Skeletal muscle satellite cell (primary cell): ENCODE measurements around the gene GTPBP1.

Experiments used
- H3K27me3 ChIP-seq: 2 replicates; pipeline ENCODE4 v1.7.0; 2013; ENCODE audit warnings: low read length; ENCODE audit not compliant: control insufficient read depth, insufficient read depth
- H3K36me3 ChIP-seq: 2 replicates; pipeline ENCODE4 v1.7.0; 2013; ENCODE audit warnings: mild to moderate bottlenecking, control low read depth, low read length; ENCODE audit not compliant: insufficient read depth
- H3K4me1 ChIP-seq: 2 replicates; pipeline ENCODE4 v1.7.0; 2013; ENCODE audit warnings: low read length; ENCODE audit not compliant: control insufficient read depth, insufficient read depth
- H3K4me2 ChIP-seq: 2 replicates; pipeline ENCODE4 v1.7.0; 2013; ENCODE audit warnings: mild to moderate bottlenecking, low read length
- H3K4me3 ChIP-seq: 2 replicates; pipeline ENCODE4 v1.7.0; 2013; ENCODE audit warnings: low read length
- H3K9ac ChIP-seq: 2 replicates; pipeline ENCODE4 v1.7.0; 2013; ENCODE audit warnings: mild to moderate bottlenecking, low read depth, low read length, moderate library complexity
- H3K9me3 ChIP-seq: replicated peaks from 2 replicates; pipeline ENCODE4 v1.7.0; 2013; ENCODE audit warnings: mild to moderate bottlenecking, control low read depth, low read length

Gene GTPBP1

GRCh38 chr22:38757464-38757757, 51.7 kb downstream of the GTPBP1 start:
- no peak overlapping the region for H3K9ac ChIP-seq

GRCh38 chr22:38758276-38758945, 52.7 kb downstream of the GTPBP1 start:
- H3K4me2 ChIP-seq, result no peak overlapping the region
- H3K4me3 ChIP-seq, result no peak overlapping the region
- no peaks in the 10 kb centered on the region for H3K27me3 ChIP-seq
- no peaks in the 10 kb centered on the region for H3K36me3 ChIP-seq
- peaks cover 32% of the 10 kb centered on the region for H3K4me1 ChIP-seq
- no peaks in the 10 kb centered on the region for H3K9me3 ChIP-seq
- no peak overlapping the region for H3K9ac ChIP-seq

More at GRCh38 chr22:38757464-38757757, 51.7 kb downstream of the GTPBP1 start:
- Histone ChIP-seq H3K4me2 (no peak overlapping the region), H3K36me3 (peaks cover under 1% of the 10 kb centered on the region), H3K4me1 (peaks cover 37% of the 10 kb centered on the region), H3K27me3 (no peaks in the 10 kb centered on the region), H3K9me3 (no peaks in the 10 kb centered on the region), H3K4me3 (no peak overlapping the region)

GRCh38 chr22:38759005-38759404, 53.3 kb downstream of the GTPBP1 start:
- Histone ChIP-seq H3K36me3 (no peaks in the 10 kb centered on the region), H3K9me3 (no peaks in the 10 kb centered on the region), H3K9ac (no peak overlapping the region), H3K4me1 (peaks cover 32% of the 10 kb centered on the region), H3K4me2 (no peak overlapping the region), H3K4me3 (no peak overlapping the region), H3K27me3 (no peaks in the 10 kb centered on the region)

- Histone ChIP-seq H3K9me3 (no peaks in the 10 kb centered on the region), H3K4me3 (no peak overlapping the region), H3K36me3 (no peaks in the 10 kb centered on the region), H3K4me1 (peaks cover 34% of the 10 kb centered on the region), H3K4me2 (peak overlapping the region; percentile 14), H3K27me3 (no peaks in the 10 kb centered on the region), H3K9ac (no peak overlapping the region)
Observed at GRCh38 chr22:38760477-38761201, 54.9 kb downstream of the GTPBP1 start.

GRCh38 chr22:38761202-38762162, 55.7 kb downstream of the GTPBP1 start:
- no peak overlapping the region for H3K4me3 ChIP-seq
- no peak overlapping the region for H3K9ac ChIP-seq
- H3K4me1 ChIP-seq, result peaks cover 36% of the 10 kb centered on the region
- peak overlapping the region; percentile 14 for H3K4me2 ChIP-seq
- H3K9me3 ChIP-seq, result no peaks in the 10 kb centered on the region
- no peaks in the 10 kb centered on the region for H3K27me3 ChIP-seq
- no peaks in the 10 kb centered on the region for H3K36me3 ChIP-seq

- Histone ChIP-seq H3K36me3 (no peaks in the 10 kb centered on the region), H3K4me1 (peaks cover 32% of the 10 kb centered on the region), H3K4me2 (no peak overlapping the region), H3K4me3 (no peak overlapping the region), H3K27me3 (peaks cover 2% of the 10 kb centered on the region), H3K9ac (no peak overlapping the region), H3K9me3 (no peaks in the 10 kb centered on the region)
Observed at GRCh38 chr22:38762551-38762983, 56.8 kb downstream of the GTPBP1 start.

GRCh38 chr22:38766076-38766777, 60.5 kb downstream of the GTPBP1 start:
- Histone ChIP-seq H3K4me3 (no peak overlapping the region), H3K4me2 (no peak overlapping the region), H3K27me3 (peaks cover 3% of the 10 kb centered on the region), H3K9ac (no peak overlapping the region), H3K9me3 (no peaks in the 10 kb centered on the region), H3K36me3 (no peaks in the 10 kb centered on the region), H3K4me1 (peaks cover 22% of the 10 kb centered on the region)

- H3K9me3 ChIP-seq, result no peaks in the 10 kb centered on the region
- no peak overlapping the region for H3K9ac ChIP-seq
- no peaks in the 10 kb centered on the region for H3K36me3 ChIP-seq
Observed at GRCh38 chr22:38767313-38767712, 61.6 kb downstream of the GTPBP1 start.

GRCh38 chr22:38768036-38768435, 62.3 kb downstream of the GTPBP1 start:
- Histone ChIP-seq H3K4me1 (peaks cover 21% of the 10 kb centered on the region), H3K36me3 (no peaks in the 10 kb centered on the region), H3K27me3 (peaks cover 6% of the 10 kb centered on the region), H3K9me3 (no peaks in the 10 kb centered on the region), H3K9ac (no peak overlapping the region), H3K4me3 (no peak overlapping the region), H3K4me2 (no peak overlapping the region)

More at GRCh38 chr22:38767313-38767712, 61.6 kb downstream of the GTPBP1 start:
- Histone ChIP-seq H3K4me2 (no peak overlapping the region), H3K4me3 (no peak overlapping the region), H3K4me1 (peaks cover 21% of the 10 kb centered on the region), H3K27me3 (peaks cover 3% of the 10 kb centered on the region)

GRCh38 chr22:38770257-38770949, 64.7 kb downstream of the GTPBP1 start:
- Histone ChIP-seq H3K4me3 (no peak overlapping the region), H3K36me3 (no peaks in the 10 kb centered on the region), H3K4me1 (peaks cover 7% of the 10 kb centered on the region), H3K4me2 (no peak overlapping the region), H3K9me3 (no peaks in the 10 kb centered on the region), H3K27me3 (peaks cover 6% of the 10 kb centered on the region), H3K9ac (no peak overlapping the region)
